Aorta (tissue), 5 donors: ENCODE data around the gene SLC2A1. TPM values are rescaled to one million over a fixed set of nuclear protein-coding genes. Genes with fewer than 3 reads are reported as not detected.
"Not testable (repeated sequence)": the region's sequence is repeated elsewhere in the genome, so short reads cannot be mapped to it uniquely, and the experiment has no call there.

ENCODE experiments used
- ATAC-seq: fragments of 200-7000 bp; cut with Tn5 transposase; one replicate; pipeline ENCODE4 v1.9.1; 2022; ENCODE audit warnings: moderate library complexity; ENCODE audit not compliant: low FRiP score
- DNase-seq, 2 donors: peaks; one replicate each; pipeline ENCODE4 v3.0.0-alpha.2; 2020
- H3K27ac ChIP-seq, 2 donors: one replicate each; pipeline ENCODE4 v1.5.1; 2013; ENCODE audit warnings: low read length in 2 of 2, mild to moderate bottlenecking in 2 of 2, moderate library complexity in 2 of 2, control low read depth in 1 of 2, inconsistent platforms in 1 of 2, low read depth in 1 of 2
- H3K27me3 ChIP-seq, 2 donors: one replicate each; pipeline ENCODE4 v1.6.1; 2013; ENCODE audit warnings: control low read depth in 1 of 2, low read length in 1 of 2, mild to moderate bottlenecking in 1 of 2, moderate library complexity in 1 of 2; ENCODE audit not compliant: insufficient read depth in 2 of 2, control insufficient read depth in 1 of 2
- H3K36me3 ChIP-seq, 2 donors: one replicate each; pipeline ENCODE4 v1.6.1; 2013; ENCODE audit warnings: control low read depth in 1 of 2, low read length in 1 of 2, mild to moderate bottlenecking in 1 of 2; ENCODE audit not compliant: insufficient read depth in 2 of 2, control insufficient read depth in 1 of 2
- H3K4me1 ChIP-seq, 2 donors: one replicate each; pipeline ENCODE4 v1.6.1; 2013; ENCODE audit warnings: low read length in 2 of 2, control low read depth in 1 of 2, mild to moderate bottlenecking in 1 of 2, moderate library complexity in 1 of 2; ENCODE audit not compliant: insufficient read depth in 2 of 2, control insufficient read depth in 1 of 2
- H3K4me3 ChIP-seq, 2 donors: one replicate each; pipeline ENCODE4 v1.5.1; 2013; ENCODE audit warnings: low read length in 2 of 2, control low read depth in 1 of 2, mild to moderate bottlenecking in 1 of 2
- H3K9me3 ChIP-seq: one replicate; pipeline ENCODE4 v1.6.1; 2013; ENCODE audit warnings: mild to moderate bottlenecking, low read length; ENCODE audit not compliant: control insufficient read depth
- WGBS, 2 donors: extraction: QIAGEN DNeasy Blood & Tissue Kit; methylation state at CpG; one replicate each; pipeline ENCODE4 v1.1.7; 2013; 5-methylcytosine and 5-hydroxymethylcytosine counted together
- intact Hi-C, 2 donors: fragments of 100-400 bp; cut with DNase I; formaldehyde crosslinking; loops; one replicate each; pipeline versions ENCODE4 v1.14.2 to v1.15.0; 2022
- polyA plus RNA-seq, 2 donors: library from polyadenylated mRNA; stranded (reverse); fragments of 200-250 nt; gene quantifications; one replicate each; pipeline ENCODE4 v1.2.3, GENCODE V29; 2013
- total RNA-seq, 2 donors: library from RNA; stranded (reverse); fragmentation: NEBNext Ultra II Directional; extraction: Animal tissue kit (Norgen Biotek cat#: 25700); gene quantifications; one replicate each; pipeline ENCODE4 v1.2.1, GENCODE V29; 2021
- donor health status: healthy with polysubstance abuse.
- donor health status: Bipolar disorder and iron deficiency.
- donor health status: DM: no; HTN: no; CAD: no.
- donor health status: DM: no; HTN: no; CAD: no.
- donor health status: DM: yes; HTN: yes; CAD: no.

SLC2A1 gene
- total and polyA plus RNA-seq, 4 donors: 6.4 to 124 (median 49.6) TPM

GRCh38 chr1:42915456-42915855, 43.2 kb downstream of the SLC2A1 start:
- no peaks in the 10 kb centered on the region for H3K36me3 ChIP-seq
- no peaks in the 10 kb centered on the region for H3K27me3 ChIP-seq
- no peak for DNase-seq
- H3K4me3 ChIP-seq: no peak overlapping the region
- no peak overlapping the region for H3K27ac ChIP-seq
- WGBS, 2 donors: 80 to 82% methylated on average over 3 of the region's 3 CpGs
- no peaks in the 10 kb centered on the region for H3K4me1 ChIP-seq
- intact Hi-C loops: no loop called here
- no peak for ATAC-seq
- peaks cover 4% of the 10 kb centered on the region for H3K9me3 ChIP-seq

DNA sequence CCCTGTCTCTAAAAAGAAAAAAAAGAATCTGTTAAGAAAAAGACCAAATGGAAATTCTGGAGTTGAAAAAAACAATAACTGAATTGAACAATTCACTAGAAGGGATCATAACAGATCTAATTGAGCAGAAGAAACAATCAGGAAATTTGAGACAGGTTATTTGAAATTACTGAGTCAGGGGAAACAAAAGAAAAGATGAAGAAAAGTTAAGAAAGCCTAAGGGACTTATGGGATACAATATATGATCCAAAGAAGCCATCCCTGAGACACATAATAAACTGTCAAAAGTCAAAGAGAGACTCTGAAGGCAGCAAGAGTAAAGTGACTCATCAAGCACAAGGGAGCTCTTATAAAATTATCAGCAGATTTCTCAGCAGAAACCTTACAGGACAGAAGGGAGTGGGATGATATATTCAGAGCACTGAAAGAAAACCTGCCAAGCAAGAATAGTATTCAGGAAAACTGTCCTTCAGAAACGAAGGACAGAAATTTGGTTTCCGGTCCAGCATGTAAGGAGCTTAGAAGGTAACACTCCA, 44.5 kb downstream of the SLC2A1 start:
- Histone ChIP-seq H3K27ac (no peak overlapping the region), H3K9me3 (peaks cover 4% of the 10 kb centered on the region), H3K4me3 (no peak overlapping the region), H3K27me3 (no peaks in the 10 kb centered on the region), H3K36me3 (no peaks in the 10 kb centered on the region), H3K4me1 (no peaks in the 10 kb centered on the region)
- no peak for DNase-seq
- 48 to 93% methylated on average over 2 of the region's 2 CpGs for WGBS, 2 donors
- ATAC-seq: no peak
- intact Hi-C loops: no loop called here

DNA sequence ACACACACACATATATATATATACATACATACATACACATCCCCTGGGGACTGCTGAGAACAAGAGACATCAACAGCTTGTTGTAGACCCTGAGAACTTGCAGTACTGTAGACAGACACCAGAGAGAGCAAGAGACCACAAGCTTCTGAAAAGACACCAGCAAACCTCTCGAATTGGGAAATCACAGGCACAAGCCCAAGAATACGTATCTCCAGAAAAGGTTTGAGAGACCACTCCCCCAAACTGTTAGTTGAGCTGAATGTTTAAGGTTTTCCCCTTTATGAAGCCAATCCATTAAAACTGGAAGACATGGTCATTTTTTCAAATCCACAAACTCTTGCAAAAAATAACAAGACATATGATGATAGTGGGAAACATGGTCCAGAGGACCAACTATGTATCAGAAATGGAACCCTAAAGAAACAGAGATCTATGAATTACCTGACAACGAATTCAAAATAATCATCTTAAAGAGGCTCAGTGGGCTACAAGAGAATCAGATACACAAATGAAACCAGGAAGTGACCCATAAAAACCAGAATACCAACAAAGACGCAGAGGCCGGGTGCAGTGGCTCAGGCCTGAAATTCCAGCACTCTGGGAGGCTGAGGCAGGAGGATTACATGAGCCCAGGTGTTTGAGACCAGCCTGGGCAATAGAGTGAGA, 45.1 kb downstream of the SLC2A1 start:
- Histone ChIP-seq H3K4me1 (no peaks in the 10 kb centered on the region), H3K4me3 (peak overlapping the region in 1 of 2 donors; percentile 3), H3K9me3 (peaks cover 4% of the 10 kb centered on the region), H3K36me3 (no peaks in the 10 kb centered on the region), H3K27ac (no peak overlapping the region), H3K27me3 (no peaks in the 10 kb centered on the region)
- DNase-seq (no peak), ATAC-seq (peak; percentile 74)
- intact Hi-C loops: loop anchor here (2.0 kb wide), 1 partner anchor 159 kb away; no protein-coding TSS in a partner anchor
- 48 to 55% methylated on average over 5 of the region's 5 CpGs for WGBS, 2 donors

DNA sequence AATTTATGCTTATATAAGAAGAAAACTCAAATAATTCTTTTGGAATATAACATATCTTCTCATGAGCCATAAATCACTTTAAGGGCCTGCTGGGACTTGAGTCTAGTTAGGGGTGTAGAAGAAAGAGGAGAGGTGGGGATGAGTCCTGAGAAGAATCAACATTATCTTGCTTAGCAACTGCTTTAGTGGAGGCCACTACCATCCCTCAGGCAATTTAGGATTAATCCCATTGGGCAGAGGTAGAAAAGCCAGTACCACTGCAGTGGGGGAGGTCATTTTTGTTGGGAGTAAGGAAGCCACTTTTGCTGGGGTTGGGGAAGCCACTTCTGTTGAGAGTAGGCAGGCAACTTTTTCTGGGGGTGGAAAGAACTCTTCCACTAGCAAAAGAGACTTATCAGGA, 47.7 kb downstream of the SLC2A1 start:
- Histone ChIP-seq H3K9me3 (peaks cover 4% of the 10 kb centered on the region), H3K27ac (no peak overlapping the region), H3K4me1 (no peaks in the 10 kb centered on the region), H3K36me3 (no peaks in the 10 kb centered on the region), H3K27me3 (no peaks in the 10 kb centered on the region), H3K4me3 (no peak overlapping the region)
- no peak for DNase-seq
- intact Hi-C loops: no loop called here
- ATAC-seq: no peak

- WGBS, 2 donors: 95 to 100% methylated on average over 3 of the region's 3 CpGs
- H3K27ac ChIP-seq: no peak overlapping the region
Measured at GRCh38 chr1:42908046-42908445, 50.6 kb downstream of the SLC2A1 start.

GRCh38 chr1:42904434-42904833, 54.2 kb downstream of the SLC2A1 start:
- Histone ChIP-seq H3K27me3 (no peaks in the 10 kb centered on the region), H3K4me3 (no peak overlapping the region), H3K27ac (no peak overlapping the region), H3K36me3 (no peaks in the 10 kb centered on the region), H3K9me3 (no peaks in the 10 kb centered on the region), H3K4me1 (no peaks in the 10 kb centered on the region)
- DNase-seq: no peak
- no peak for ATAC-seq
- intact Hi-C loops: no loop called here
- WGBS, 2 donors: 94% methylated on average over 1 of the region's 1 CpG

More at GRCh38 chr1:42908046-42908445, 50.6 kb downstream of the SLC2A1 start:
- no peaks in the 10 kb centered on the region for H3K9me3 ChIP-seq
- no peak overlapping the region for H3K4me3 ChIP-seq
- no peaks in the 10 kb centered on the region for H3K36me3 ChIP-seq
- DNase-seq (no peak), ATAC-seq (no peak)
- intact Hi-C loops: no loop called here
- H3K27me3 ChIP-seq: no peaks in the 10 kb centered on the region
- no peaks in the 10 kb centered on the region for H3K4me1 ChIP-seq

- H3K9me3 ChIP-seq, H3K27me3 ChIP-seq, H3K27ac ChIP-seq, H3K4me1 ChIP-seq, ATAC-seq, intact Hi-C loops, H3K36me3 ChIP-seq, DNase-seq, H3K4me3 ChIP-seq: not testable (repeated sequence)
- 91 to 98% methylated on average over 4 of the region's 4 CpGs for WGBS, 2 donors
Measured at GRCh38 chr1:42899960-42900359, 58.7 kb downstream of the SLC2A1 start.

- Histone ChIP-seq H3K36me3 (no peaks in the 10 kb centered on the region), H3K4me3 (no peak overlapping the region), H3K27ac (no peak overlapping the region), H3K9me3 (no peaks in the 10 kb centered on the region), H3K4me1 (no peaks in the 10 kb centered on the region), H3K27me3 (no peaks in the 10 kb centered on the region)
- 56 to 63% methylated on average over 5 of the region's 5 CpGs for WGBS, 2 donors
- ATAC-seq (no peak), DNase-seq (no peak)
- intact Hi-C loops: no loop called here
Measured at GRCh38 chr1:42891465-42892138, 67.1 kb downstream of the SLC2A1 start.

- Histone ChIP-seq H3K36me3 (no peaks in the 10 kb centered on the region), H3K27me3 (no peaks in the 10 kb centered on the region), H3K9me3 (no peaks in the 10 kb centered on the region), H3K4me3 (no peak overlapping the region), H3K4me1 (no peaks in the 10 kb centered on the region), H3K27ac (no peak overlapping the region)
- DNase-seq (no peak), ATAC-seq (no peak)
- intact Hi-C loops: no loop called here
- WGBS, 2 donors: 87 to 97% methylated on average over 4 of the region's 4 CpGs
Measured at GRCh38 chr1:42889264-42889663, 69.4 kb downstream of the SLC2A1 start.
